Stimulated activated CD8-positive, alpha-beta memory T cell treated with anti-CD3 and anti-CD28 coated beads, Interleukin-12 subunit alpha, Interleukin-12 subunit beta, amount 100 ng/mL, for 24 hours (primary cell): ENCODE results near the gene EXOC4.

Experiments used
- DNase-seq: peaks from one replicate; pipeline ENCODE4 v3.0.0-alpha.2; 2020; ENCODE audit errors: extremely low read depth

The EXOC4 gene

GRCh38 chr7:133364959-133365690 is 112.2 kb downstream of the EXOC4 start:
- DNase-seq, result no peak

- no peak for DNase-seq
Observed at GRCh38 chr7:133365917-133366316, 113.0 kb downstream of the EXOC4 start.

- DNase-seq, result no peak
Observed at GRCh38 chr7:133367561-133367960, 114.7 kb downstream of the EXOC4 start.

- DNase-seq, result no peak
Observed at GRCh38 chr7:133369130-133369529, 116.3 kb downstream of the EXOC4 start.

GRCh38 chr7:133371616-133372015 is 118.7 kb downstream of the EXOC4 start:
- DNase-seq, result no peak

- DNase-seq, result no peak
Observed at GRCh38 chr7:133372337-133372736, 119.5 kb downstream of the EXOC4 start.

- DNase-seq, result no peak
Observed at GRCh38 chr7:133376514-133376913, 123.6 kb downstream of the EXOC4 start.

GRCh38 chr7:133381965-133382364 is 129.1 kb downstream of the EXOC4 start:
- DNase-seq, result no peak

- no peak for DNase-seq
Observed at GRCh38 chr7:133382775-133383559, 130.1 kb downstream of the EXOC4 start.

GRCh38 chr7:133386205-133386604 is 133.3 kb downstream of the EXOC4 start:
- DNase-seq, result no peak

GRCh38 chr7:133389727-133390126 is 136.8 kb downstream of the EXOC4 start:
- DNase-seq, result no peak

GRCh38 chr7:133391206-133391605 is 138.3 kb downstream of the EXOC4 start:
- no peak for DNase-seq

GRCh38 chr7:133394369-133394768 is 141.5 kb downstream of the EXOC4 start:
- no peak for DNase-seq

- no peak for DNase-seq
Observed at GRCh38 chr7:133395551-133395950, 142.7 kb downstream of the EXOC4 start.

- no peak for DNase-seq
Observed at GRCh38 chr7:133398506-133398905, 145.6 kb downstream of the EXOC4 start.

GRCh38 chr7:133401225-133401624 is 148.3 kb downstream of the EXOC4 start:
- DNase-seq, result no peak

GRCh38 chr7:133408212-133408611 is 155.3 kb downstream of the EXOC4 start:
- no peak for DNase-seq

- no peak for DNase-seq
Observed at GRCh38 chr7:133409421-133409820, 156.5 kb downstream of the EXOC4 start.

GRCh38 chr7:133409966-133410365 is 157.1 kb downstream of the EXOC4 start:
- DNase-seq, result no peak

GRCh38 chr7:133411395-133411794 is 158.5 kb downstream of the EXOC4 start:
- no peak for DNase-seq

- DNase-seq, result no peak
Observed at GRCh38 chr7:133412942-133413341, 160.1 kb downstream of the EXOC4 start.

- no peak for DNase-seq
Observed at GRCh38 chr7:133419041-133419440, 166.2 kb downstream of the EXOC4 start.

- DNase-seq, result no peak
Observed at GRCh38 chr7:133423618-133424017, 170.7 kb downstream of the EXOC4 start.
